A549 treated with ZK216348 at 1 μM for 4 hours (cell line): ENCODE measurements around the gene TNFAIP2. TPM values are rescaled to one million over a fixed set of nuclear protein-coding genes. Genes with fewer than 3 reads are reported as not detected.

Source experiments
- total RNA-seq: library from RNA; stranded (reverse); fragments of 200-300 nt; extraction: Qiagen RNA extraction; gene quantifications from 5 replicates; pipeline ENCODE4 v1.2.3, GENCODE V29; 2022; ENCODE audit warnings: low read depth

TNFAIP2 gene
- total RNA-seq: 245 to 387 TPM (median 358 TPM) in 5 replicates

GRCh38 chr14:103122947-103123633 lies at the start of gene TNFAIP2:
Gene TNFAIP2 (plus strand): TSS chr14:103123461. CDS start chr14:103126458, 2,997 bp downstream.

GRCh38 chr14:103084021-103084919 lies 39.0 kb upstream of the TNFAIP2 start, which contains the start of gene LBHD2:
Gene LBHD2 (plus strand): TSS chr14:103084210. CDS start chr14:103086013, 1,803 bp downstream.

GRCh38 chr14:103094406-103095209 lies 28.7 kb upstream of the TNFAIP2 start, which contains the start of gene EXOC3L4:
Gene EXOC3L4 (plus strand): TSS chr14:103094725. CDS start chr14:103100220, 5,495 bp downstream.

Other genes with a start within 250 kb of the TNFAIP2 start
- gene AMN, start 200.8 kb upstream of the TNFAIP2 start, total RNA-seq: 0.21 to 0.55 TPM (median 0.40 TPM) in 5 replicates
- 53.5 to 92.4 TPM (median 79.4 TPM) in 5 replicates for gene CDC42BPB, start 65.9 kb upstream of the TNFAIP2 start, total RNA-seq
- 0.50 TPM in 1 of 5 replicates, not detected in the others for gene LBHD2, start 39.3 kb upstream of the TNFAIP2 start, total RNA-seq
- gene EXOC3L4, start 28.7 kb upstream of the TNFAIP2 start, total RNA-seq: 1.0 to 1.8 TPM (median 1.7 TPM) in 5 replicates
- gene EIF5, start 210.8 kb downstream of the TNFAIP2 start, total RNA-seq: 197 to 305 TPM (median 284 TPM) in 5 replicates